ENCODE measurements around the gene CACNA1S.

CACNA1S gene

GRCh38 chr1:201006450-201006849 lies 105.8 kb downstream of the CACNA1S start:
- Histone ChIP-seq H3K36me3 (ENCODE audit: control insufficient read depth, insufficient read depth, low read length, severe bottlenecking) (no peaks in the 10 kb centered on the region), H3K9me3 (ENCODE audit: control insufficient read depth, low read length) (no peaks in the 10 kb centered on the region), H3K27me3 (replicated peaks; ENCODE audit: control insufficient read depth, insufficient read depth, low read length) (peaks cover 15% of the 10 kb centered on the region), H3K4me3 (ENCODE audit: low read length) (no peak overlapping the region), H3K4me1 (ENCODE audit: control insufficient read depth, insufficient read depth, low read length) (no peaks in the 10 kb centered on the region), H3K9ac (ENCODE audit: low read length) (no peak overlapping the region)
- no peak for DNase-seq (ENCODE audit: low read depth)

GRCh38 chr1:201004732-201005131 lies 107.5 kb downstream of the CACNA1S start:
- Histone ChIP-seq H3K4me1 (ENCODE audit: control insufficient read depth, insufficient read depth, low read length) (no peaks in the 10 kb centered on the region), H3K9me3 (ENCODE audit: control insufficient read depth, low read length) (no peaks in the 10 kb centered on the region), H3K27me3 (replicated peaks; ENCODE audit: control insufficient read depth, insufficient read depth, low read length) (peaks cover 11% of the 10 kb centered on the region), H3K9ac (ENCODE audit: low read length) (no peak overlapping the region), H3K36me3 (ENCODE audit: control insufficient read depth, insufficient read depth, low read length, severe bottlenecking) (no peaks in the 10 kb centered on the region), H3K4me3 (ENCODE audit: low read length) (no peak overlapping the region)
- DNase-seq (ENCODE audit: low read depth): no peak

GRCh38 chr1:201004154-201004553 lies 108.1 kb downstream of the CACNA1S start:
- Histone ChIP-seq H3K27me3 (replicated peaks; ENCODE audit: control insufficient read depth, insufficient read depth, low read length) (peaks cover 7% of the 10 kb centered on the region), H3K9me3 (ENCODE audit: control insufficient read depth, low read length) (no peaks in the 10 kb centered on the region)

GRCh38 chr1:201002510-201002909 lies 109.7 kb downstream of the CACNA1S start:
- peaks cover 8% of the 10 kb centered on the region for H3K27me3 ChIP-seq (replicated peaks; ENCODE audit: control insufficient read depth, insufficient read depth, low read length)
- H3K9ac ChIP-seq (ENCODE audit: low read length): no peak overlapping the region
- H3K36me3 ChIP-seq (ENCODE audit: control insufficient read depth, insufficient read depth, low read length, severe bottlenecking): no peaks in the 10 kb centered on the region

More at GRCh38 chr1:201004154-201004553, 108.1 kb downstream of the CACNA1S start:
- Histone ChIP-seq H3K36me3 (ENCODE audit: control insufficient read depth, insufficient read depth, low read length, severe bottlenecking) (no peaks in the 10 kb centered on the region), H3K9ac (ENCODE audit: low read length) (no peak overlapping the region), H3K4me3 (ENCODE audit: low read length) (no peak overlapping the region), H3K4me1 (ENCODE audit: control insufficient read depth, insufficient read depth, low read length) (no peaks in the 10 kb centered on the region)
- DNase-seq (ENCODE audit: low read depth): no peak

GRCh38 chr1:201001962-201002361 lies 110.3 kb downstream of the CACNA1S start:
- no peaks in the 10 kb centered on the region for H3K4me1 ChIP-seq (ENCODE audit: control insufficient read depth, insufficient read depth, low read length)
- no peak overlapping the region for H3K4me3 ChIP-seq (ENCODE audit: low read length)
- H3K9me3 ChIP-seq (ENCODE audit: control insufficient read depth, low read length): no peaks in the 10 kb centered on the region
- no peak for DNase-seq (ENCODE audit: low read depth)
- peaks cover 8% of the 10 kb centered on the region for H3K27me3 ChIP-seq (replicated peaks; ENCODE audit: control insufficient read depth, insufficient read depth, low read length)
- H3K9ac ChIP-seq (ENCODE audit: low read length): no peak overlapping the region
- no peaks in the 10 kb centered on the region for H3K36me3 ChIP-seq (ENCODE audit: control insufficient read depth, insufficient read depth, low read length, severe bottlenecking)

More at GRCh38 chr1:201002510-201002909, 109.7 kb downstream of the CACNA1S start:
- H3K4me1 ChIP-seq (ENCODE audit: control insufficient read depth, insufficient read depth, low read length): no peaks in the 10 kb centered on the region
- H3K9me3 ChIP-seq (ENCODE audit: control insufficient read depth, low read length): no peaks in the 10 kb centered on the region
- no peak for DNase-seq (ENCODE audit: low read depth)
- no peak overlapping the region for H3K4me3 ChIP-seq (ENCODE audit: low read length)

- no peak for DNase-seq (ENCODE audit: low read depth)
- Histone ChIP-seq H3K4me1 (ENCODE audit: control insufficient read depth, insufficient read depth, low read length) (no peaks in the 10 kb centered on the region), H3K27me3 (replicated peaks; ENCODE audit: control insufficient read depth, insufficient read depth, low read length) (peaks cover 5% of the 10 kb centered on the region), H3K9me3 (ENCODE audit: control insufficient read depth, low read length) (no peaks in the 10 kb centered on the region), H3K9ac (ENCODE audit: low read length) (no peak overlapping the region), H3K4me3 (ENCODE audit: low read length) (no peak overlapping the region), H3K36me3 (ENCODE audit: control insufficient read depth, insufficient read depth, low read length, severe bottlenecking) (no peaks in the 10 kb centered on the region)
Measured at GRCh38 chr1:201000391-201000790, 111.8 kb downstream of the CACNA1S start.

- no peaks in the 10 kb centered on the region for H3K4me1 ChIP-seq (ENCODE audit: control insufficient read depth, insufficient read depth, low read length)
- DNase-seq (ENCODE audit: low read depth): no peak
- H3K4me3 ChIP-seq (ENCODE audit: low read length): no peak overlapping the region
- H3K27me3 ChIP-seq (replicated peaks; ENCODE audit: control insufficient read depth, insufficient read depth, low read length): peaks cover 5% of the 10 kb centered on the region
- H3K9me3 ChIP-seq (ENCODE audit: control insufficient read depth, low read length): no peaks in the 10 kb centered on the region
- H3K36me3 ChIP-seq (ENCODE audit: control insufficient read depth, insufficient read depth, low read length, severe bottlenecking): no peaks in the 10 kb centered on the region
- H3K9ac ChIP-seq (ENCODE audit: low read length): no peak overlapping the region
Measured at GRCh38 chr1:200999667-201000066, 112.6 kb downstream of the CACNA1S start.

- H3K36me3 ChIP-seq (ENCODE audit: control insufficient read depth, insufficient read depth, low read length, severe bottlenecking): no peaks in the 10 kb centered on the region
- no peaks in the 10 kb centered on the region for H3K9me3 ChIP-seq (ENCODE audit: control insufficient read depth, low read length)
- no peak overlapping the region for H3K9ac ChIP-seq (ENCODE audit: low read length)
- H3K4me1 ChIP-seq (ENCODE audit: control insufficient read depth, insufficient read depth, low read length): no peaks in the 10 kb centered on the region
- no peak overlapping the region for H3K4me3 ChIP-seq (ENCODE audit: low read length)
- peaks cover 5% of the 10 kb centered on the region for H3K27me3 ChIP-seq (replicated peaks; ENCODE audit: control insufficient read depth, insufficient read depth, low read length)
- DNase-seq (ENCODE audit: low read depth): no peak
Measured at GRCh38 chr1:200998323-200998722, 113.9 kb downstream of the CACNA1S start.

GRCh38 chr1:200992382-200993048 lies 119.7 kb downstream of the CACNA1S start:
- no peak overlapping the region for H3K9ac ChIP-seq (ENCODE audit: low read length)
- H3K9me3 ChIP-seq (ENCODE audit: control insufficient read depth, low read length): no peaks in the 10 kb centered on the region
- peaks cover 2% of the 10 kb centered on the region for H3K27me3 ChIP-seq (replicated peaks; ENCODE audit: control insufficient read depth, insufficient read depth, low read length)
- no peak for DNase-seq (ENCODE audit: low read depth)
- no peaks in the 10 kb centered on the region for H3K36me3 ChIP-seq (ENCODE audit: control insufficient read depth, insufficient read depth, low read length, severe bottlenecking)
- no peak overlapping the region for H3K4me3 ChIP-seq (ENCODE audit: low read length)
- no peaks in the 10 kb centered on the region for H3K4me1 ChIP-seq (ENCODE audit: control insufficient read depth, insufficient read depth, low read length)

- DNase-seq (ENCODE audit: low read depth): no peak
- Histone ChIP-seq H3K4me3 (ENCODE audit: low read length) (no peak overlapping the region), H3K27me3 (replicated peaks; ENCODE audit: control insufficient read depth, insufficient read depth, low read length) (no peaks in the 10 kb centered on the region), H3K4me1 (ENCODE audit: control insufficient read depth, insufficient read depth, low read length) (no peaks in the 10 kb centered on the region), H3K36me3 (ENCODE audit: control insufficient read depth, insufficient read depth, low read length, severe bottlenecking) (no peaks in the 10 kb centered on the region), H3K9ac (ENCODE audit: low read length) (no peak overlapping the region), H3K9me3 (ENCODE audit: control insufficient read depth, low read length) (no peaks in the 10 kb centered on the region)
Measured at GRCh38 chr1:200991097-200991614, 121.1 kb downstream of the CACNA1S start.

- Histone ChIP-seq H3K9ac (ENCODE audit: low read length) (no peak overlapping the region), H3K4me3 (ENCODE audit: low read length) (no peak overlapping the region), H3K4me1 (ENCODE audit: control insufficient read depth, insufficient read depth, low read length) (no peaks in the 10 kb centered on the region), H3K36me3 (ENCODE audit: control insufficient read depth, insufficient read depth, low read length, severe bottlenecking) (no peaks in the 10 kb centered on the region), H3K9me3 (ENCODE audit: control insufficient read depth, low read length) (no peaks in the 10 kb centered on the region), H3K27me3 (replicated peaks; ENCODE audit: control insufficient read depth, insufficient read depth, low read length) (no peaks in the 10 kb centered on the region)
- no peak for DNase-seq (ENCODE audit: low read depth)
Measured at GRCh38 chr1:200990114-200990513, 122.1 kb downstream of the CACNA1S start.
